GM12878 (cell line): ENCODE data around the gene PDCL3. TPM values are rescaled to one million over a fixed set of nuclear protein-coding genes. Genes with fewer than 3 reads are reported as not detected.

Experiments used
- ATAC-seq: fragments of 200-7000 bp; cut with Tn5 transposase; 3 replicates; pipeline ENCODE4 v1.9.1; 2020; ENCODE audit warnings: mild to moderate bottlenecking, moderate library complexity
- BruUV-seq: library from RNA; stranded (reverse); fragments of 400-500 nt; replicated peaks from 2 replicates; lab custom pipeline; 2021; lab: Mats Ljungman, UMichigan
- CTCF ChIA-PET: fragments of 300-600 bp; sonication (Branson Sonifier 250); formaldehyde crosslinking; extraction: SDS; loops from one replicate; lab custom pipeline; 2021; ENCODE audit warnings: inconsistent platforms; lab: Yijun Ruan, JAX
- POLR2A ChIA-PET: fragments of 350-600 bp; formaldehyde crosslinking; extraction: SDS; loops from one replicate; lab custom pipeline; 2021; ENCODE audit warnings: inconsistent platforms; lab: Charles Lee
- RAD21 ChIA-PET: fragments of 300-600 bp; sonication (Branson Sonifier 250); formaldehyde crosslinking; loops from one replicate; lab custom pipeline; 2023; ENCODE audit warnings: antibody characterized with exemption; ENCODE audit not compliant: unreplicated experiment; lab: Charles Lee
- SMC1A ChIA-PET: fragments of 300-600 bp; sonication (Branson Sonifier 250); formaldehyde crosslinking; loops from one replicate; lab custom pipeline; 2023; ENCODE audit not compliant: unreplicated experiment, uncharacterized antibody; lab: Charles Lee
- DNase-seq: peaks from one replicate; pipeline ENCODE4 v3.0.0-alpha.2; 2011; ENCODE audit warnings: low read depth, low spot score
- FAIRE-seq: peaks from 3 replicates; lab custom pipeline; 2011; peaks lifted over from hg19 to GRCh38; lab: Jason Lieb, UNC
- H2AFZ ChIP-seq: 2 replicates; pipeline ENCODE4 v1.6.0; 2011; ENCODE audit warnings: low read depth, low read length, control low read depth; ENCODE audit not compliant: control insufficient read depth
- H3K27ac ChIP-seq: 2 replicates; pipeline ENCODE4 v1.5.1; 2011; ENCODE audit warnings: control low read depth; ENCODE audit not compliant: control insufficient read depth, insufficient read depth
- H3K27me3 ChIP-seq, 2 experiments: replicated peaks in 1 of 2; 2 replicates each; pipeline versions ENCODE4 v1.6.0 to v1.6.1; 2011; ENCODE audit warnings: low read length in 1 of 2; ENCODE audit not compliant: control insufficient read depth in 2 of 2, insufficient read depth in 2 of 2
- H3K36me3 ChIP-seq, 2 experiments: 2 replicates each; pipeline ENCODE4 v1.5.1; 2011; ENCODE audit warnings: low read length in 1 of 2; ENCODE audit not compliant: control insufficient read depth in 2 of 2, insufficient read depth in 2 of 2
- H3K4me1 ChIP-seq: 2 replicates; pipeline ENCODE4 v1.6.1; 2011; ENCODE audit warnings: mild to moderate bottlenecking, low read length, moderate library complexity, mixed read lengths; ENCODE audit not compliant: control insufficient read depth, insufficient read depth
- H3K4me2 ChIP-seq: 2 replicates; pipeline ENCODE4 v1.6.0; 2011; ENCODE audit warnings: control low read depth; ENCODE audit not compliant: control insufficient read depth, insufficient read depth
- H3K4me3 ChIP-seq: fragments of 200-600 bp; sonication (generic); 2 replicates; pipeline ENCODE4 v1.5.1; 2016
- H3K79me2 ChIP-seq: 2 replicates; pipeline ENCODE4 v1.6.0; 2011; ENCODE audit warnings: low read length; ENCODE audit not compliant: control insufficient read depth, insufficient read depth
- H3K9ac ChIP-seq: 2 replicates; pipeline ENCODE4 v1.8.0; 2011; ENCODE audit warnings: low read length, control low read depth, mixed read lengths; ENCODE audit not compliant: control insufficient read depth, insufficient read depth
- H3K9me3 ChIP-seq: replicated peaks from 3 replicates; pipeline ENCODE4 v1.5.1; 2011; ENCODE audit warnings: mild to moderate bottlenecking, low read length; ENCODE audit not compliant: control insufficient read depth, insufficient read depth
- H4K20me1 ChIP-seq: 2 replicates; pipeline ENCODE4 v1.6.0; 2011; ENCODE audit not compliant: control insufficient read depth, insufficient read depth
- ATF7 ChIP-seq: fragments of 450-650 bp; IDR thresholded peaks from 2 replicates; pipeline ENCODE4 v1.6.1; 2016; ENCODE audit warnings: low read depth, mild to moderate bottlenecking
- CBFB ChIP-seq: IDR thresholded peaks from 2 replicates; pipeline ENCODE4 v1.6.1; 2016; ENCODE audit warnings: antibody characterized with exemption, low read depth
- CHD2 ChIP-seq: IDR thresholded peaks from 2 replicates; pipeline ENCODE4 v1.6.1; 2011; ENCODE audit warnings: low read depth, low read length, improper control_type of control experiment, borderline replicate concordance
- CREB1 ChIP-seq: IDR thresholded peaks from 2 replicates; pipeline ENCODE4 v1.6.1; 2012; ENCODE audit warnings: low read depth, mild to moderate bottlenecking, inconsistent platforms
- HCFC1 ChIP-seq: fragments of 150-350 bp; IDR thresholded peaks from 2 replicates; pipeline ENCODE4 v1.6.1; 2014; ENCODE audit warnings: low read length
- IRF4 ChIP-seq: IDR thresholded peaks from 2 replicates; pipeline ENCODE4 v1.6.1; 2011; ENCODE audit warnings: low read depth, low read length
- KAT2A ChIP-seq: conservative IDR thresholded peaks from 2 replicates; pipeline ENCODE4 v1.6.1; 2011; ENCODE audit warnings: low read depth, low read length; ENCODE audit not compliant: control insufficient read depth
- MTA3 ChIP-seq: IDR thresholded peaks from 2 replicates; pipeline ENCODE4 v1.6.1; 2012; ENCODE audit warnings: low read length, inconsistent platforms, borderline replicate concordance
- NFYB ChIP-seq: IDR thresholded peaks from 2 replicates; pipeline ENCODE4 v1.6.1; 2011; ENCODE audit warnings: low read depth, mild to moderate bottlenecking, low read length, improper control_type of control experiment, moderate library complexity; ENCODE audit not compliant: insufficient read depth
- POLR2A ChIP-seq: IDR thresholded peaks from 2 replicates; pipeline ENCODE4 v1.6.1; 2011; ENCODE audit warnings: low read depth, mild to moderate bottlenecking, low read length
- POLR2AphosphoS5 ChIP-seq: IDR thresholded peaks from 2 replicates; pipeline ENCODE4 v1.6.1; 2011; ENCODE audit warnings: mild to moderate bottlenecking, low read length, inconsistent platforms
- POU2F2 ChIP-seq: IDR thresholded peaks from 3 replicates; pipeline ENCODE4 v1.6.1; 2011; ENCODE audit warnings: low read depth, mild to moderate bottlenecking, low read length, borderline replicate concordance
- RBBP5 ChIP-seq: fragments of 200-600 bp; sonication (generic); conservative IDR thresholded peaks from 2 replicates; pipeline ENCODE4 v1.6.1; 2016
- SMAD5 ChIP-seq: IDR thresholded peaks from 2 replicates; pipeline ENCODE4 v1.6.1; 2016; ENCODE audit warnings: antibody characterized with exemption, low read depth
- SREBF1 ChIP-seq: IDR thresholded peaks from 2 replicates; pipeline ENCODE4 v1.6.1; 2012; ENCODE audit warnings: mild to moderate bottlenecking, low read length
- SRF ChIP-seq, 2 experiments: IDR thresholded peaks; 2 replicates each; pipeline ENCODE4 v1.6.1; 2011; ENCODE audit warnings: low read depth in 2 of 2, low read length in 2 of 2, mild to moderate bottlenecking in 1 of 2, moderate library complexity in 1 of 2
- STAT1 ChIP-seq: fragments of 450-650 bp; conservative IDR thresholded peaks from 2 replicates; pipeline ENCODE4 v1.6.1; 2014; ENCODE audit warnings: antibody characterized with exemption, mild to moderate bottlenecking
- SUZ12 ChIP-seq: fragments of 200-600 bp; sonication (generic); IDR thresholded peaks from one replicate; pipeline ENCODE4 v1.6.1; 2018; ENCODE audit warnings: antibody characterized with exemption, mild to moderate bottlenecking; ENCODE audit not compliant: unreplicated experiment
- TCF12 ChIP-seq: IDR thresholded peaks from 2 replicates; pipeline ENCODE4 v1.6.1; 2011; ENCODE audit warnings: low read depth, mild to moderate bottlenecking, low read length
- WGBS: methylation state at CpG from one replicate; pipeline ENCODE4 v1.1.6; 2016; ENCODE audit warnings: low lambda C conversion rate; ENCODE audit not compliant: insufficient replicate concordance, insufficient coverage; ENCODE audit errors: missing lambda C conversion rate; 5-methylcytosine and 5-hydroxymethylcytosine counted together
- in situ Hi-C: fragments of 300-500 bp; cut with MboI; formaldehyde crosslinking; loops from 9 replicates; pipeline ENCODE4 v1.14.3; 2018; ENCODE audit warnings: mixed read lengths
- intact Hi-C: fragments of 100-400 bp; cut with micrococcal nuclease; formaldehyde crosslinking; loops from one replicate; pipeline ENCODE4 v1.14.2; 2022; ENCODE audit not compliant: unreplicated experiment
- polyA plus RNA-seq, 11 experiments: library from polyadenylated mRNA; depleted of rRNA in 4 of 11; unstranded in 6 of 11; stranded (reverse) in 5 of 11; fragments of >200 nt; fragmentation: Nextera tagmentation in 4 of 11; fragmentation: Illumina TruSeq in 1 of 11; extraction: Ambion mirVana in 4 of 11; extraction: Trizol in 1 of 11; gene quantifications; 1 replicate in 1 of 11; 2 replicates in 10 of 11; pipeline versions ENCODE4 v1.2.1 to v1.2.3, GENCODE V29; 2011 to 2016; ENCODE audit warnings: inconsistent platforms in 2 of 11, missing spikeins in 2 of 11, low read depth in 1 of 11
- total RNA-seq, 4 experiments: library from RNA; depleted of rRNA in 3 of 4; stranded (reverse); fragments of >200 nt in 3 of 4; fragmentation: Illumina TruSeq in 1 of 4; extraction: Trizol in 1 of 4; gene quantifications; 2 replicates each; pipeline versions ENCODE4 v1.2.1 to v1.2.3, GENCODE V29; 2013 to 2021

PDCL3 gene
- total and polyA plus RNA-seq, 10 of the 15 experiments (the other 5 are each of a cell fraction or from before 2014, with no cell fraction given): 22.9 to 111 (median 51.1) TPM

DNA sequence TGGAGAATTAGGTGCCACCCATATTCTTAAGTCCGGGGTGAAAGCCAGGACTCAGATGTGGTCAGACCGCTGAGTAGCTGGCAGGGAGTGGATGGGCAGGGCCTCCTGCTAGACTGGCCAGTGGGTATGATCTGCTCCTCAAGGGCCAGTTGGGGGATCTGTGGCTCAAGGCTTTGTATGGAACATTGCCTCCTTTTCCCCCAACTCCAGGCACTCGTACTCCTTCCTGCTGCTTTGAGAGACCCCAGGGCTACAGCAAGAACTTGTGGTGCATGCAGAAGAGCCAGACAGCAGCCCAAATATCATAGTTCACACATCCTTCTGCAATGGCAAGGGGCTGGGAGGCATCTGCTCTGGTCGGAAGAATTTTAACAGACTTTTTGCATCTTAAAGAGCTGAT, 61.7 kb downstream of the PDCL3 start:
- CTCF ChIA-PET: no interaction called here
- H3K79me2 ChIP-seq: no peaks in the 10 kb centered on the region
- no peaks in the 10 kb centered on the region; the same call in 2 of the 3 replicates for H3K9me3 ChIP-seq
- peaks cover 3 to 5% of the 10 kb centered on the region in 2 experiments; a peak in 3 of 4 replicates for H3K27me3 ChIP-seq
- H3K4me3 ChIP-seq: no peak overlapping the region
- no peaks in the 10 kb centered on the region for H3K4me1 ChIP-seq
- H4K20me1 ChIP-seq: no peaks in the 10 kb centered on the region
- TF ChIP-seq POLR2AphosphoS5: no peak
- no peak for TF ChIP-seq TCF12
- TF ChIP-seq RBBP5: no peak
- TF ChIP-seq STAT1: no peak
- no peak for TF ChIP-seq CHD2
- no peak for TF ChIP-seq IRF4
- no peak for TF ChIP-seq CREB1
- TF ChIP-seq ATF7: no peak
- TF ChIP-seq, all 136 proteins: peak for 0
- no peaks in the 10 kb centered on the region for H3K36me3 ChIP-seq
- in situ Hi-C loops (no loop called here), intact Hi-C loops (no loop called here)
- no peak overlapping the region for H3K4me2 ChIP-seq
- no peak for ATAC-seq
- H3K9ac ChIP-seq: no peak overlapping the region
- no peak for FAIRE-seq
- no peak for DNase-seq
- POLR2A ChIA-PET: no interaction called here
- RAD21 ChIA-PET: no interaction called here
- no TSS peak for BruUV-seq
- H3K27ac ChIP-seq: no peak overlapping the region
- WGBS: 39% methylated on average over 4 of the region's 4 CpGs
- SMC1A ChIA-PET: no interaction called here
- H2AFZ ChIP-seq: no peak overlapping the region

DNA sequence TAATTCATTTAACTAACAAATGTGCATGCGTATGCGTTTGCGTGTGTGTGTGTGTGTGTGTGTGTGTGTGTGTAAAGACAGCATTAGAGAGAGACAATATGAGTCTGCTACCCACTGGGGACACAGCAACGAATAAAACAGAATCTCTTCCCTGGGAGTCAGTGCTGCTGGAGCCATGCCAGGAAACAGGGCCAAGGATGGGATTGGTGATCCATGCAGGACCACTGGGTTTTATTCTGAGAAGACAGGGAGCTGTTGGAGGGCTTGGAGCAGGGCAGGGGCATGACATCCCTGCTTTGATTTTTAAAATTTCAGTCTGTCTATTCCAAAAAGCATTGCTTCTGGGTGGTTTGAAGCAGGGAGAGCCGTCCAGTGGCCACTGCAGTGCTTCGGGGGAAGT, 62.9 kb downstream of the PDCL3 start:
- DNase-seq (no peak), ATAC-seq (no peak), FAIRE-seq (no peak)
- H3K9me3 ChIP-seq: no peaks in the 10 kb centered on the region; the same call in 2 of the 3 replicates
- intact Hi-C loops (no loop called here), in situ Hi-C loops (no loop called here)
- ChIA-PET SMC1A (no interaction called here), CTCF (no interaction called here), POLR2A (no interaction called here), RAD21 (no interaction called here)
- BruUV-seq: no TSS peak
- no peak overlapping the region for H3K4me2 ChIP-seq
- H3K9ac ChIP-seq: no peak overlapping the region
- H3K79me2 ChIP-seq: no peaks in the 10 kb centered on the region
- peaks cover 3% of the 10 kb centered on the region in 2 experiments; a peak in 2 of 4 replicates for H3K27me3 ChIP-seq
- H2AFZ ChIP-seq: no peak overlapping the region
- H3K4me3 ChIP-seq: no peak overlapping the region
- WGBS: 26% methylated on average over 6 of the region's 6 CpGs
- no peaks in the 10 kb centered on the region for H3K4me1 ChIP-seq
- no peak overlapping the region for H3K27ac ChIP-seq
- H3K36me3 ChIP-seq: no peaks in the 10 kb centered on the region
- H4K20me1 ChIP-seq: no peaks in the 10 kb centered on the region
- no peak for TF ChIP-seq SUZ12
- TF ChIP-seq POU2F2: no peak
- no peak for TF ChIP-seq NFYB
- no peak for TF ChIP-seq POLR2A
- TF ChIP-seq SRF (IDR thresholded peaks at IDR 0.05; ENCODE audit: low read depth in 2 of 2, low read length in 2 of 2): no peak
- no peak for TF ChIP-seq SMAD5
- no peak for TF ChIP-seq MTA3
- no peak for TF ChIP-seq SREBF1
- TF ChIP-seq HCFC1: no peak
- TF ChIP-seq KAT2A: no peak
- no peak for TF ChIP-seq CBFB
- TF ChIP-seq CREB1: no peak
